CD4-positive, alpha-beta T cell (primary cell): ENCODE measurements around the gene PCDH12. TPM values are rescaled to one million over a fixed set of nuclear protein-coding genes. Genes with fewer than 3 reads are reported as not detected.

Source experiments
- ATAC-seq: fragments of 200-7000 bp; cut with Tn5 transposase; one replicate; pipeline ENCODE4 v1.10.0; 2022; ENCODE audit warnings: mild to moderate bottlenecking; ENCODE audit not compliant: poor library complexity
- CTCF ChIA-PET: fragments of 350-600 bp; sonication (Branson Sonifier 250); formaldehyde crosslinking; loops from one replicate; lab custom pipeline; 2021; ENCODE audit warnings: antibody characterized with exemption, inconsistent platforms; lab: Charles Lee
- POLR2A ChIA-PET: fragments of 350-600 bp; sonication (Branson Sonifier 250); formaldehyde crosslinking; loops from one replicate; lab custom pipeline; 2021; ENCODE audit warnings: antibody characterized with exemption, inconsistent platforms; lab: Charles Lee
- DNase-seq, 14 experiments: peaks; one replicate each; pipeline ENCODE4 v3.0.0-alpha.2; 2013 to 2020; ENCODE audit warnings: mixed read lengths in 2 of 14
- H3K27ac ChIP-seq, 2 donors: one replicate each; pipeline versions ENCODE4 v1.5.1 to v1.7.0; 2013; ENCODE audit warnings: low read length in 2 of 2, low read depth in 1 of 2, mild to moderate bottlenecking in 1 of 2
- H3K27me3 ChIP-seq, 2 experiments: 1 replicate in 1 of 2; 2 replicates in 1 of 2; pipeline versions ENCODE4 v1.6.1 to v1.7.0; 2013; ENCODE audit warnings: low read length in 2 of 2, control low read depth in 1 of 2, mild to moderate bottlenecking in 1 of 2, moderate library complexity in 1 of 2; ENCODE audit not compliant: insufficient read depth in 2 of 2, control insufficient read depth in 1 of 2
- H3K36me3 ChIP-seq: one replicate; pipeline ENCODE4 v1.6.1; 2013; ENCODE audit warnings: low read length, control low read depth; ENCODE audit not compliant: insufficient read depth
- H3K4me1 ChIP-seq: one replicate; pipeline ENCODE4 v1.6.1; 2013; ENCODE audit warnings: low read length, control low read depth; ENCODE audit not compliant: insufficient read depth
- H3K4me3 ChIP-seq: one replicate; pipeline ENCODE4 v1.5.1; 2013; ENCODE audit warnings: mild to moderate bottlenecking, low read length, moderate library complexity
- H3K9me3 ChIP-seq, 2 experiments: 1 replicate in 1 of 2; 2 replicates in 1 of 2; pipeline versions ENCODE4 v1.6.1 to v1.7.0; 2013; ENCODE audit warnings: low read length in 2 of 2, mild to moderate bottlenecking in 2 of 2, control low read depth in 1 of 2, moderate library complexity in 1 of 2; ENCODE audit not compliant: control insufficient read depth in 1 of 2, insufficient read depth in 1 of 2
- H3K27ac Mint-ChIP-seq: one replicate; pipeline ENCODE4 v1.8.0; 2020; ENCODE audit warnings: mixed read lengths
- H3K27me3 Mint-ChIP-seq: one replicate; pipeline ENCODE4 v1.8.0; 2021; ENCODE audit warnings: mixed read lengths
- H3K36me3 Mint-ChIP-seq: one replicate; pipeline ENCODE4 v1.8.0; 2021; ENCODE audit warnings: low read depth, mixed read lengths
- H3K4me1 Mint-ChIP-seq: one replicate; pipeline ENCODE4 v1.8.0; 2021; ENCODE audit warnings: low read depth, mixed read lengths
- H3K4me3 Mint-ChIP-seq: one replicate; pipeline ENCODE4 v1.8.0; 2020; ENCODE audit warnings: mild to moderate bottlenecking, mixed read lengths
- H3K9me3 Mint-ChIP-seq: one replicate; pipeline ENCODE4 v1.8.0; 2020; ENCODE audit warnings: mixed read lengths
- intact Hi-C, 2 experiments: fragments of 100-400 bp; cut with DNase I in 1 of 2; cut with micrococcal nuclease in 1 of 2; formaldehyde crosslinking; loops; one replicate each; pipeline versions ENCODE4 v1.15.1 to v1.9.0; 2023 to 2025; cut with DNase I, micrococcal nuclease
- total RNA-seq, 174 experiments: library from RNA in 2 of 174; stranded (reverse) in 2 of 174; gene quantifications; one replicate each; pipeline ENCODE4 v1.2.3 and lab custom pipeline; 2021 to 2026
- TF ChIP-seq, protein P1 (sequence below): fragments of 200-600 bp; IDR thresholded peaks from one replicate; pipeline ENCODE4 v1.8.0; 2022; ENCODE audit warnings: antibody characterized with exemption, mild to moderate bottlenecking

Gene PCDH12
- total RNA-seq, 2 experiments from 2014 or later = not detected

DNA sequence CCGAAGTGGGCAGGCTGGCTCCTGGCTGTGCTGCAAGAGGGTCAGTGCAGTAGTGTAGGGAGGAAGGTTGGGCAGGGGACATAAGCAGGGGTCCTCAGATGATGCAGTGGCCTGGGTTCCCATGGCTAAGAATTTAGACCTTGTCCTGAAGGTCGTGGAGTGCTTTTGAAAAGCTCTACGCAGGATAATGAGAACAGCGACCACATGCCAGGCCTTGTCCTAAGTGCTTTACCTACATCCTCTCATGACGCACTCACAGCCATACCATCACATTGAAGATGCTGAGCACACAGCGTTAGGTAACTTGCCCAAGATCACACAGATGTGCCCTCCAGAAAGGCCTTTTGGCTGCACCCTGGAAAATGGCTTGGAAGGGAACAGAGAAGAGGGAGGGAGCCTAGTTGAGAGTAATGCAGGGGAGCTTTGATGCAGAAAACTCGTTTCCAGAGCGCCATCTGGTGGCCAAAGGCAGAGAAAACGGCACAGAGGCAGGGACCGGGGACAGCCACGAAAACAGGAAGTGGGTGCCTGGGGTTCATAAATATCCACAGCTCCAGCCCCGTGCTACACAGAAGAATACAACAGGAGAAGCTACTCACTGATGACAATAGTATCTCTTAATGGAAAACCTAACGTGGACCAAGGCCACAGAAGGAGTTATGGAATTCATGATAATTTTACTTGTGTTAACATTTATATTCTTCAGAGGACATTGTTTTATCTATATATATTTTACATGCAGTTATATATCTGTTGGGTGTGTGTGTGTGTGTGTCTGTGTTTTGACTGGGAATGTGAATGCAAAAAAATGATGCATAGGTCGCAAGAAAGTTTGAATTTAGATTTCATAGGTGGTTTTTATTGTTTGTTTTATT, 2.7 kb upstream of the PCDH12 start:
- H3K36me3 Mint-ChIP-seq = peaks cover 5% of the 10 kb centered on the region
- ATAC-seq = peak; percentile 98
- peak overlapping the region; percentile 40 for H3K4me3 Mint-ChIP-seq
- no peaks in the 10 kb centered on the region for H3K27me3 ChIP-seq
- peaks cover 51% of the 10 kb centered on the region for H3K4me1 Mint-ChIP-seq
- CTCF ChIA-PET = interaction anchor here (0.5 to 3.1 kb wide), 38 partner anchors 8 to 397 kb away, joined by 3 to 78 read pairs (median 4); partner anchors contain the start of genes ARAP3, DELE1, PCDH1 and RNF14
- POLR2A ChIA-PET = interaction anchor here (0.5 to 3.0 kb wide), 29 partner anchors 10 to 323 kb away, joined by 3 to 78 read pairs (median 4); partner anchors contain the start of genes ARAP3, DELE1, FCHSD1 and HDAC3
- H3K9me3 Mint-ChIP-seq = no peaks in the 10 kb centered on the region
- H3K9me3 ChIP-seq = no peaks in the 10 kb centered on the region
- intact Hi-C loops = loop anchor here (1.0 to 2.0 kb wide), 6 partner anchors 71 to 295 kb away; partner anchors contain the start of gene PCDH1 (in 1 of the 2)
- H3K36me3 ChIP-seq = no peaks in the 10 kb centered on the region
- H3K27me3 Mint-ChIP-seq = no peaks in the 10 kb centered on the region
- peaks cover 48% of the 10 kb centered on the region for H3K4me1 ChIP-seq
- DNase-seq = peak; percentile 84 to 96 (median 91)
- TF ChIP-seq, protein P1, sequence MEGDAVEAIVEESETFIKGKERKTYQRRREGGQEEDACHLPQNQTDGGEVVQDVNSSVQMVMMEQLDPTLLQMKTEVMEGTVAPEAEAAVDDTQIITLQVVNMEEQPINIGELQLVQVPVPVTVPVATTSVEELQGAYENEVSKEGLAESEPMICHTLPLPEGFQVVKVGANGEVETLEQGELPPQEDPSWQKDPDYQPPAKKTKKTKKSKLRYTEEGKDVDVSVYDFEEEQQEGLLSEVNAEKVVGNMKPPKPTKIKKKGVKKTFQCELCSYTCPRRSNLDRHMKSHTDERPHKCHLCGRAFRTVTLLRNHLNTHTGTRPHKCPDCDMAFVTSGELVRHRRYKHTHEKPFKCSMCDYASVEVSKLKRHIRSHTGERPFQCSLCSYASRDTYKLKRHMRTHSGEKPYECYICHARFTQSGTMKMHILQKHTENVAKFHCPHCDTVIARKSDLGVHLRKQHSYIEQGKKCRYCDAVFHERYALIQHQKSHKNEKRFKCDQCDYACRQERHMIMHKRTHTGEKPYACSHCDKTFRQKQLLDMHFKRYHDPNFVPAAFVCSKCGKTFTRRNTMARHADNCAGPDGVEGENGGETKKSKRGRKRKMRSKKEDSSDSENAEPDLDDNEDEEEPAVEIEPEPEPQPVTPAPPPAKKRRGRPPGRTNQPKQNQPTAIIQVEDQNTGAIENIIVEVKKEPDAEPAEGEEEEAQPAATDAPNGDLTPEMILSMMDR = peak; percentile 75
- H3K4me3 ChIP-seq = no peak overlapping the region
- peak overlapping the region; percentile 86 for H3K27ac Mint-ChIP-seq
- peak overlapping the region in 1 of 2 donors; percentile 4 for H3K27ac ChIP-seq

DNA sequence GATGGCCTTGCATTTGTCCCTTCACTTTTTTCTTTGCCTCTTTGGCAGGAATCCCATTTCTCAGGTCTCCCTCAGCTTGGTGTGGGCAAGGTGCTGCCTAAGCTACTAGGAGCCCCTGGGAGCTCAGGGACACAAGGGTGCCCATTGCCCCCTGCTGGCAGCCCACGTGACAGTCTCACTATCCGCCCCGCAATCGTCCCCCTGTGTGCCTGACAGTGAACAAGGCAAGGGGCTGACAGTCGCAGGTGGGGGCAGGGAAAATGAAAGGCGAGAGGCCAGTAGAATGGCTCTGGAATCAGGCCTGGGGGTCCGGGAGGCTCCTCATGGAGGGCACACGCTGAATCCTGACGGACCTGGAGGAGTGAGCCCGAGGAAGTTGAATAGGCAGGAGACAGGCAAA, 2.0 kb upstream of the PCDH12 start:
- Histone ChIP-seq H3K36me3 (no peaks in the 10 kb centered on the region), H3K27me3 (no peaks in the 10 kb centered on the region), H3K9me3 (no peaks in the 10 kb centered on the region), H3K4me1 (peaks cover 48% of the 10 kb centered on the region), H3K4me3 (no peak overlapping the region), H3K27ac (no peak overlapping the region)
- Mint-ChIP-seq H3K36me3 (peaks cover 5% of the 10 kb centered on the region), H3K27me3 (no peaks in the 10 kb centered on the region), H3K27ac (peak overlapping the region; percentile 73), H3K4me1 (peaks cover 51% of the 10 kb centered on the region), H3K9me3 (no peaks in the 10 kb centered on the region), H3K4me3 (no peak overlapping the region)
- TF ChIP-seq, protein P1 = no peak
- ChIA-PET CTCF (interaction anchor here (0.6 to 3.1 kb wide), 33 partner anchors 10 to 1640 kb away, joined by 3 to 78 read pairs (median 4); partner anchors contain the start of genes DELE1, PCDH1 and RNF14), POLR2A (interaction anchor here (0.6 to 3.0 kb wide), 17 partner anchors 9 to 323 kb away, joined by 3 to 78 read pairs (median 9); partner anchors contain the start of genes ARAP3, DELE1, FCHSD1 and HDAC3)
- ATAC-seq (no peak), DNase-seq (peak in 5 of 14 experiments; percentile 13 to 52 (median 41))
- intact Hi-C loops = loop anchor here (1.0 to 2.0 kb wide), 6 partner anchors 71 to 295 kb away; partner anchors contain the start of gene PCDH1 (in 1 of the 2)

DNA sequence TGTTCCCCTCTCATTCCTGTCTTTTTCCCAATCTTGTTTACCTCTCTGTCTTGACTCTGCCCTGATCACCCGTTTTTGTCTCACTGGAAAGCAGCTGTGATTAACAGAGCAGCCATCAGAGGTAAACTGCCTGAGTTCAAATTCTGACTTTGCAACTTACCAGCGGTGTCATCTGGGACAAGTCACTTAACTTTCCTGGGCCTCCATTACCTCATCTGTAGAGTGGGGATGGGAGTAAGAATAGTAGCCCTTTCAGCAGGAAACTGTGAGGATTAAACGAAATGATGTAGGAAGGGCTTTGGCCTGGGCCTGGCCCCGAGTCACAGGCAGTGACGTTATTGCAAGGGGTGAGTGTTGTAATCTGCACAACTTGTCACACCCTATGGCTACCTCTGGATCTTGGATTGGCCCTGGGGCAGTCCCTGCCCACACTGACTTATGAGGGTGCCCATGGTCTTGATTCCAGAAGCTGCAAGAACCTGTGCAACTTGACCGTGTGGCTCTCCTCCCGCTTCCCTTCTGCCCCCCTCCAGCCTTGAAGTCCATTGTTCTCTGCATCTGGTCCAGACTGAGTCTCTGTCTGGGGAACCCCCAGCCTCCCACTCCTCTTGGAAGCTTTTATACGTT, 657 bp upstream of the PCDH12 start:
- POLR2A ChIA-PET = interaction anchor here (0.7 to 2.9 kb wide), 8 partner anchors 11 to 307 kb away, joined by 3 to 19 read pairs (median 8); partner anchors contain the start of genes ARAP3, DELE1, FCHSD1 and PCDH1
- peak overlapping the region; percentile 4 for H3K4me3 ChIP-seq
- CTCF ChIA-PET = interaction anchor here (2.1 kb wide), 1 partner anchor 267 kb away, joined by 6 read pairs; no protein-coding TSS in a partner anchor
- H3K4me1 ChIP-seq = peaks cover 48% of the 10 kb centered on the region
- H3K27ac Mint-ChIP-seq = peak overlapping the region; percentile 6
- no peaks in the 10 kb centered on the region for H3K27me3 Mint-ChIP-seq
- H3K36me3 ChIP-seq = no peaks in the 10 kb centered on the region
- H3K27ac ChIP-seq = no peak overlapping the region
- H3K4me3 Mint-ChIP-seq = peak overlapping the region; percentile 62
- DNase-seq (peak in 3 of 14 experiments; percentile 30 to 65 (median 48)), ATAC-seq (no peak)
- H3K4me1 Mint-ChIP-seq = peaks cover 55% of the 10 kb centered on the region
- H3K36me3 Mint-ChIP-seq = peaks cover 5% of the 10 kb centered on the region
- no peaks in the 10 kb centered on the region for H3K9me3 Mint-ChIP-seq
- H3K9me3 ChIP-seq = no peaks in the 10 kb centered on the region
- intact Hi-C loops = loop anchor here in 1 of 2 experiments (2.0 kb wide), 1 partner anchor 294 kb away; no protein-coding TSS in a partner anchor
- TF ChIP-seq, protein P1 = no peak
- no peaks in the 10 kb centered on the region for H3K27me3 ChIP-seq
